ENCODE data around the gene NFATC2. TPM values are rescaled to one million over a fixed set of nuclear protein-coding genes. Genes with fewer than 3 reads are reported as not detected.

The NFATC2 gene
- total RNA-seq, 1 donor from 2014 or later, result 4.8 TPM

DNA sequence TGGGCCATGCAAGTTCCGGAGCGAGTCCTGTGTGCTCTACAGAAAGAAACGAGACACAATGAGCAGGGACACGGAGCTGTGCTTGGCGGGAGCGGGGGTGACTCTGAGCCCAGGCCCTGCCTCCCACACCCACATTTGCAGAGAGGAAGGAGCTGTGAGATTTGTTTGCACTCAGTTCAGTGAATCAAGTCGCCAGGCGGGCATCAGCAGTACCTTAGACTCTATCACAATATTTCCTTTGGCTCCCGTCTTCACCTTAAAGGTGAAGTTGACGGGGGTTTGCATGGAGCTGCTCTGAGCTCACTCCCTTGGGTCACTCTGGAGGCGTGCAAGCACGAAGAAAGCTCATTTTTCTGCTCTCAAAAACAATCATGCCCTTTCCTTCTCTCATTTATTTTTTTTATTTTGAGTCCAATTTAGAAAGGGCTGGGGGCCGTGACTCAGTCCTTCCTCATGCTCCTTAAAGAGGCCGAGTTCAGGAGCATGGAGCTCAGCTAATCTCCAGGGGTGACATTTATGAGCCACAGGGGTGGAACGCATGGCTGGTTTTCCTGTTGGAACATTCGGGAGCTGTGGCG is 188.2 kb downstream of the NFATC2 start:
- Mint-ChIP-seq H3K36me3 (no peaks in the 10 kb centered on the region), H3K27ac (no peak overlapping the region), H3K4me3 (no peak overlapping the region), H3K9me3 (no peaks in the 10 kb centered on the region), H3K4me1 (ENCODE audit: unreplicated experiment) (no peaks in the 10 kb centered on the region), H3K27me3 (peaks cover 4% of the 10 kb centered on the region)
- no peak for DNase-seq (ENCODE audit: extremely low spot score, unreplicated experiment)
- TF ChIP-seq, protein P1, sequence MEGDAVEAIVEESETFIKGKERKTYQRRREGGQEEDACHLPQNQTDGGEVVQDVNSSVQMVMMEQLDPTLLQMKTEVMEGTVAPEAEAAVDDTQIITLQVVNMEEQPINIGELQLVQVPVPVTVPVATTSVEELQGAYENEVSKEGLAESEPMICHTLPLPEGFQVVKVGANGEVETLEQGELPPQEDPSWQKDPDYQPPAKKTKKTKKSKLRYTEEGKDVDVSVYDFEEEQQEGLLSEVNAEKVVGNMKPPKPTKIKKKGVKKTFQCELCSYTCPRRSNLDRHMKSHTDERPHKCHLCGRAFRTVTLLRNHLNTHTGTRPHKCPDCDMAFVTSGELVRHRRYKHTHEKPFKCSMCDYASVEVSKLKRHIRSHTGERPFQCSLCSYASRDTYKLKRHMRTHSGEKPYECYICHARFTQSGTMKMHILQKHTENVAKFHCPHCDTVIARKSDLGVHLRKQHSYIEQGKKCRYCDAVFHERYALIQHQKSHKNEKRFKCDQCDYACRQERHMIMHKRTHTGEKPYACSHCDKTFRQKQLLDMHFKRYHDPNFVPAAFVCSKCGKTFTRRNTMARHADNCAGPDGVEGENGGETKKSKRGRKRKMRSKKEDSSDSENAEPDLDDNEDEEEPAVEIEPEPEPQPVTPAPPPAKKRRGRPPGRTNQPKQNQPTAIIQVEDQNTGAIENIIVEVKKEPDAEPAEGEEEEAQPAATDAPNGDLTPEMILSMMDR (conservative IDR thresholded peaks at IDR 0.05), result no peak

GRCh38 chr20:51353491-51353890 is 189.0 kb downstream of the NFATC2 start:
- Mint-ChIP-seq H3K9me3 (no peaks in the 10 kb centered on the region), H3K4me3 (no peak overlapping the region), H3K4me1 (ENCODE audit: unreplicated experiment) (no peaks in the 10 kb centered on the region), H3K27ac (no peak overlapping the region), H3K36me3 (no peaks in the 10 kb centered on the region), H3K27me3 (peaks cover 3% of the 10 kb centered on the region)
- DNase-seq (ENCODE audit: extremely low spot score, unreplicated experiment), result no peak
- TF ChIP-seq, protein P1 (conservative IDR thresholded peaks at IDR 0.05), result no peak

- Mint-ChIP-seq H3K27me3 (peaks cover 3% of the 10 kb centered on the region), H3K9me3 (no peaks in the 10 kb centered on the region), H3K36me3 (no peaks in the 10 kb centered on the region), H3K4me3 (no peak overlapping the region), H3K27ac (no peak overlapping the region), H3K4me1 (ENCODE audit: unreplicated experiment) (no peaks in the 10 kb centered on the region)
- DNase-seq (ENCODE audit: extremely low spot score, unreplicated experiment), result no peak
- TF ChIP-seq, protein P1 (conservative IDR thresholded peaks at IDR 0.05), result no peak
These were observed 189.7 kb downstream of the NFATC2 start for GRCh38 chr20:51352791-51353190.

DNA sequence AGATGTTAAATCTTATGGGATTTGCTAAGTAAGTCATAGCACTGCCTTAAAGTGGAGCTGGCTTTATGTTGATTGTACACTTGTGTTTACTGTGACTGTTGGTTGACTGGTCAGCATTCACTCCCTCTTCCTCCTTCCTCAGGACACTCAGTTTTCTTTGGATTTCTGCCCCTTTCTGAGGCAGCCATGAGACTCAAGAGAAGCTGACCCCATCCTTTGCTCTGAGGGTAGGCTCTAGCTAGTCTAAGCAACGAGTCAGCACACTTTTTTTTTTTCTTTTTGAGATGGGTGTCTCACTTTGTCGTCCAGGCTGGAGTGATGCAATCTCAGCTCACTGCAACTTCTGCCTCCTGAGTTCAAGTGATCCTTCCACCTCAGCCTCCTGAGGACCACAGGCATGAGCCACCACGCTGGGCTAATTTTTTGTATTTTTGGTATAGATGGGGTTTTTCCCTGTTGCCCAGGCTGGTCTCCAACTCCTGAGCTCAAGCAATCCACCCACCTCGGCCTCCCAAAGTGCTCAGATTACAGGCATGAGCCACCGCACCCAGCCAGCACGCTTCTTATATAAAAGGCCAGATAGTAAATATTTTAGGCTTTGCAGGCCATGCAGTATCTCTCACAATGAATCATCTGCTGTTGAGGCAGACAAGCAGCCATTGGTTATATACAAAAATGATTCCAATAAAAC is 191.4 kb downstream of the NFATC2 start:
- Mint-ChIP-seq H3K27me3 (peaks cover 9% of the 10 kb centered on the region), H3K4me1 (ENCODE audit: unreplicated experiment) (no peaks in the 10 kb centered on the region), H3K9me3 (no peaks in the 10 kb centered on the region), H3K4me3 (no peak overlapping the region), H3K27ac (no peak overlapping the region), H3K36me3 (no peaks in the 10 kb centered on the region)
- DNase-seq (ENCODE audit: extremely low spot score, unreplicated experiment), result no peak
- TF ChIP-seq, protein P1 (conservative IDR thresholded peaks at IDR 0.05), result no peak

DNA sequence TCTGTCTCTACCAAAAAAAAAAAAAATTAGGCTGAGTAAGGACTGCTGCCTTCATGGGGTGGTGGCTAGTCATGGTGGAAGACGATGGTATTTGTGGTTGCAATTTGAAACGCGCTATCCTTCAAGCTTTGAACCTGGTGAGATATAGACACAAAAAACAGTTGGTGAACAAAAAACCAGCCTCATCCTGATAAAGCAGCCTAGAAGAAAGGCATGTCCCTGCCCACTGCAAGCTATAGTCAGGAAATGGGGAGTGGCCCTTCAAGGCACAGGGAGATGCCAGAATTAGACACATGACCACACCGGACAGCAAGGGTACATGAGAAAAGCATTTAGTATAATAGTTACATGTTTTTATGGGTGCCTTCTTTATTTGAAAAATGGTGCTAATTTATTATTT is 193.6 kb downstream of the NFATC2 start:
- Mint-ChIP-seq H3K27me3 (peaks cover 9% of the 10 kb centered on the region), H3K4me3 (no peak overlapping the region), H3K36me3 (no peaks in the 10 kb centered on the region), H3K4me1 (ENCODE audit: unreplicated experiment) (no peaks in the 10 kb centered on the region), H3K27ac (no peak overlapping the region), H3K9me3 (peaks cover 2% of the 10 kb centered on the region)
- TF ChIP-seq, protein P1 (conservative IDR thresholded peaks at IDR 0.05), result no peak
- no peak for DNase-seq (ENCODE audit: extremely low spot score, unreplicated experiment)
